Activated naive CD8-positive, alpha-beta T cell treated with anti-CD3 and anti-CD28 coated beads, Interleukin-2, amount 50 U/mL, for 24 hours (primary cell): ENCODE measurements around the gene CHAD.
"Not testable (repeated sequence)": the region's sequence is repeated elsewhere in the genome, so short reads cannot be mapped to it uniquely, and the experiment has no call there.

ENCODE experiments used
- ATAC-seq: fragments of 150-1000 bp; cut with Tn5 transposase; one replicate; pipeline ENCODE4 v1.10.0; 2021
- DNase-seq: peaks from one replicate; pipeline ENCODE4 v3.0.0; 2021
- H3K27ac Mint-ChIP-seq: one replicate; pipeline ENCODE4 v1.8.0; 2021; ENCODE audit warnings: mild to moderate bottlenecking, mixed read lengths
- H3K27me3 Mint-ChIP-seq: one replicate; pipeline ENCODE4 v1.8.0; 2021; ENCODE audit warnings: mixed read lengths
- H3K36me3 Mint-ChIP-seq: one replicate; pipeline ENCODE4 v1.8.0; 2021; ENCODE audit warnings: low read depth, mixed read lengths
- H3K4me1 Mint-ChIP-seq: one replicate; pipeline ENCODE4 v1.8.0; 2021; ENCODE audit warnings: mixed read lengths
- H3K4me3 Mint-ChIP-seq: one replicate; pipeline ENCODE4 v1.8.0; 2021; ENCODE audit warnings: mild to moderate bottlenecking, moderate library complexity, mixed read lengths
- H3K9me3 Mint-ChIP-seq: one replicate; pipeline ENCODE4 v1.8.0; 2021; ENCODE audit warnings: mixed read lengths

Gene CHAD

GRCh38 chr17:50424996-50425681, 43.5 kb downstream of the CHAD start:
- no peak overlapping the region for H3K27ac Mint-ChIP-seq
- H3K36me3 Mint-ChIP-seq: no peaks in the 10 kb centered on the region
- H3K27me3 Mint-ChIP-seq: no peaks in the 10 kb centered on the region
- peak; percentile 8 for ATAC-seq
- H3K4me1 Mint-ChIP-seq: peaks cover 29% of the 10 kb centered on the region
- H3K4me3 Mint-ChIP-seq: peak overlapping the region; percentile 77
- H3K9me3 Mint-ChIP-seq: no peaks in the 10 kb centered on the region
- no peak for DNase-seq

GRCh38 chr17:50424246-50424995, 44.3 kb downstream of the CHAD start:
- H3K4me1 Mint-ChIP-seq: peaks cover 29% of the 10 kb centered on the region
- no peaks in the 10 kb centered on the region for H3K9me3 Mint-ChIP-seq
- ATAC-seq (no peak), DNase-seq (no peak)
- H3K27me3 Mint-ChIP-seq: no peaks in the 10 kb centered on the region
- H3K36me3 Mint-ChIP-seq: no peaks in the 10 kb centered on the region
- no peak overlapping the region for H3K4me3 Mint-ChIP-seq
- no peak overlapping the region for H3K27ac Mint-ChIP-seq

- H3K36me3 Mint-ChIP-seq: no peaks in the 10 kb centered on the region
- no peak for ATAC-seq
- H3K27ac Mint-ChIP-seq: no peak overlapping the region
- no peaks in the 10 kb centered on the region for H3K9me3 Mint-ChIP-seq
- no peaks in the 10 kb centered on the region for H3K27me3 Mint-ChIP-seq
- DNase-seq: no peak
- peaks cover 29% of the 10 kb centered on the region for H3K4me1 Mint-ChIP-seq
- H3K4me3 Mint-ChIP-seq: no peak overlapping the region
Observed at GRCh38 chr17:50423553-50424159, 45.0 kb downstream of the CHAD start.

- ATAC-seq (no peak), DNase-seq (no peak)
- no peaks in the 10 kb centered on the region for H3K36me3 Mint-ChIP-seq
- peaks cover 2% of the 10 kb centered on the region for H3K27me3 Mint-ChIP-seq
- no peak overlapping the region for H3K27ac Mint-ChIP-seq
- no peak overlapping the region for H3K4me3 Mint-ChIP-seq
- H3K9me3 Mint-ChIP-seq: no peaks in the 10 kb centered on the region
- peaks cover 28% of the 10 kb centered on the region for H3K4me1 Mint-ChIP-seq
Observed at GRCh38 chr17:50422738-50423137, 45.9 kb downstream of the CHAD start.

- ATAC-seq: no peak
Observed at GRCh38 chr17:50421308-50422051, 47.2 kb downstream of the CHAD start.

DNA sequence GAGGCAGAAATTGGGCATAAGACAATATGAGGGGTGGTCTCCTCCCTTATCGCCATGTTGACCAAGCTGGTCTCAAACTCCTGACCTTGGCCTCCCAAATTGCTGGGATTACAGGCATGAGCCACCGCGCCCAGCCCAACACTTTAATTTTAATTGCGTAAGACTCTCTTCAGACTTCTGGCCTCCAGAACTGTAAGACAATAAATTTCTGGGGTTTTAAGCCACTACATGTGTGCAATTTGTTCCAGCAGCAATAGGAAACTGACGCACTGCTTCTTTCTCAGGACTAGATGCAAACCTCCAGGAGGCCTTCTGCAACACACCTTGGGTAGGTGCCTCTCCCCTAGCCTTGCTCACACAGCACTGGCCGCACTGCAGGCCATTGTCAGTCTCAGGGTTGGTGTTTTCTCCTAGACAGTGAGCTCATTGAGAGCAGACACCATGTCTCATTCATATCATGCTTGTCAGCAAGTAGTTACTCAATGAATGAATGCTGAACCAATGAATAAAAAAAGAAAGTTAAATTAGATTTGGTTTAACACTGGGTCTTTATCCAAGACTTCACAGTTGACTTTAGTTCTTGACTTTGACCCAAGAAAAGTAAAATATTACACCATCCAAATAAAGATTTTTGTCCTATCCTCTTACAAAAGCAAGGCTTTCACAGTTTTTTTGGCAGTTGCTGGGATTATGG, 48.1 kb downstream of the CHAD start:
- Mint-ChIP-seq H3K9me3 (no peaks in the 10 kb centered on the region), H3K4me1 (peaks cover 12% of the 10 kb centered on the region), H3K4me3 (no peak overlapping the region), H3K27ac (peak overlapping the region; percentile 91), H3K27me3 (peaks cover 2% of the 10 kb centered on the region), H3K36me3 (no peaks in the 10 kb centered on the region)
- ATAC-seq (no peak), DNase-seq (no peak)

More at GRCh38 chr17:50421308-50422051, 47.2 kb downstream of the CHAD start:
- peaks cover 15% of the 10 kb centered on the region for H3K4me1 Mint-ChIP-seq
- H3K9me3 Mint-ChIP-seq: no peaks in the 10 kb centered on the region
- peak overlapping the region; percentile 78 for H3K4me3 Mint-ChIP-seq
- H3K27me3 Mint-ChIP-seq: peaks cover 2% of the 10 kb centered on the region
- peak overlapping the region; percentile 91 for H3K27ac Mint-ChIP-seq
- H3K36me3 Mint-ChIP-seq: no peaks in the 10 kb centered on the region
- DNase-seq: no peak

- H3K27ac Mint-ChIP-seq, ATAC-seq, H3K4me3 Mint-ChIP-seq, H3K36me3 Mint-ChIP-seq, H3K9me3 Mint-ChIP-seq, H3K27me3 Mint-ChIP-seq, DNase-seq: not testable (repeated sequence)
- peaks cover 10% of the 10 kb centered on the region for H3K4me1 Mint-ChIP-seq
Observed at GRCh38 chr17:50419577-50419976, 49.1 kb downstream of the CHAD start.

DNA sequence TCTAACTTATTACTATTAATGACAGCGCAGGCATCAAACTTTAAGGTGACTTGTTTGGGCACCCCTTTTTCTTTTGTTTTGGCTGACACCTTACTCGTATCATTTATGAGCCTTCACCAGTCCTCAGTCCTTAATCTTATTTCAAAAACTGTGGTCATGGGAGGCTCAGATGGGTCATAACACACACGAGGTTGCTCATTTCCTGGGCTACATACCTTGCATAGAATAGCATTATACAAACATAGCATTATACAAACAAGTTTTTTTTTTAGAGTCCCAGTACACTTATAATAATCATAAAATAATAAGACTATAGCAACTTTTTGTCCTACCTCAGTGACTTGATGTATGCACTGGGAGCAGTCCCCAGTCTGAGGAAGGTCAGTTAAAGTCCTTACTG, 53.9 kb downstream of the CHAD start:
- no peaks in the 10 kb centered on the region for H3K4me1 Mint-ChIP-seq
- H3K36me3 Mint-ChIP-seq: no peaks in the 10 kb centered on the region
- ATAC-seq (no peak), DNase-seq (no peak)
- no peak overlapping the region for H3K4me3 Mint-ChIP-seq
- H3K27ac Mint-ChIP-seq: no peak overlapping the region
- H3K27me3 Mint-ChIP-seq: peaks cover 4% of the 10 kb centered on the region
- no peaks in the 10 kb centered on the region for H3K9me3 Mint-ChIP-seq
